Measurements from ENCODE around the gene ACSM5. TPM values are rescaled to one million over a fixed set of nuclear protein-coding genes. Genes with fewer than 3 reads are reported as not detected.

ACSM5 gene
- total RNA-seq, 1 experiment from 2014 or later, result not detected

GRCh38 chr16:20395946-20396345 is 13.4 kb upstream of the ACSM5 start:
- Histone ChIP-seq H3K4me1 (ENCODE audit: insufficient read depth, low read length, poor library complexity, severe bottlenecking) (no peaks in the 10 kb centered on the region), H3K27ac (ENCODE audit: low read depth, low read length, poor library complexity, severe bottlenecking) (no peak overlapping the region), H3K9me3 (ENCODE audit: low read depth, low read length, poor library complexity, severe bottlenecking) (no peaks in the 10 kb centered on the region), H3K4me3 (ENCODE audit: low read depth, low read length, poor library complexity, severe bottlenecking) (no peak overlapping the region), H3K27me3 (replicated peaks; ENCODE audit: insufficient read depth, low read depth, low read length, poor library complexity) (no peaks in the 10 kb centered on the region), H3K36me3 (ENCODE audit: insufficient read depth, low read length, poor library complexity, severe bottlenecking) (no peaks in the 10 kb centered on the region)
- no peak for TF ChIP-seq EZH2 (IDR thresholded peaks at IDR 0.05; ENCODE audit: borderline replicate concordance, low read depth, low read length, poor library complexity, severe bottlenecking)
- BruUV-seq (replicated peaks), result no TSS peak
- DNase-seq (ENCODE audit: low spot score), result no peak
- CTCF ChIA-PET, result no interaction called here
- intact Hi-C loops (cut with micrococcal nuclease; ENCODE audit: unreplicated experiment), result no loop called here
- POLR2A ChIA-PET (ENCODE audit: low non-redundant PET), result no interaction called here

GRCh38 chr16:20396846-20397467 is 12.4 kb upstream of the ACSM5 start:
- TF ChIP-seq EZH2 (IDR thresholded peaks at IDR 0.05; ENCODE audit: borderline replicate concordance, low read depth, low read length, poor library complexity, severe bottlenecking) (no peak), CTCF (conservative IDR thresholded peaks at IDR 0.05; ENCODE audit: low read depth, low read length) (no peak)
- ChIA-PET POLR2A (ENCODE audit: low non-redundant PET) (no interaction called here), CTCF (no interaction called here)
- intact Hi-C loops (cut with micrococcal nuclease; ENCODE audit: unreplicated experiment), result no loop called here
- no peak overlapping the region for H3K4me3 ChIP-seq (ENCODE audit: low read depth, low read length, poor library complexity, severe bottlenecking)
- H3K27me3 ChIP-seq (replicated peaks; ENCODE audit: insufficient read depth, low read depth, low read length, poor library complexity), result no peaks in the 10 kb centered on the region
- H3K36me3 ChIP-seq (ENCODE audit: insufficient read depth, low read length, poor library complexity, severe bottlenecking), result no peaks in the 10 kb centered on the region
- DNase-seq (ENCODE audit: low spot score), result no peak
- BruUV-seq (replicated peaks), result no TSS peak
- H3K9me3 ChIP-seq (ENCODE audit: low read depth, low read length, poor library complexity, severe bottlenecking), result no peaks in the 10 kb centered on the region
- no peak overlapping the region for H3K27ac ChIP-seq (ENCODE audit: low read depth, low read length, poor library complexity, severe bottlenecking)
- H3K4me1 ChIP-seq (ENCODE audit: insufficient read depth, low read length, poor library complexity, severe bottlenecking), result no peaks in the 10 kb centered on the region

- Histone ChIP-seq H3K9me3 (ENCODE audit: low read depth, low read length, poor library complexity, severe bottlenecking) (no peaks in the 10 kb centered on the region), H3K36me3 (ENCODE audit: insufficient read depth, low read length, poor library complexity, severe bottlenecking) (no peaks in the 10 kb centered on the region), H3K4me3 (ENCODE audit: low read depth, low read length, poor library complexity, severe bottlenecking) (no peak overlapping the region), H3K27ac (ENCODE audit: low read depth, low read length, poor library complexity, severe bottlenecking) (no peak overlapping the region), H3K4me1 (ENCODE audit: insufficient read depth, low read length, poor library complexity, severe bottlenecking) (no peaks in the 10 kb centered on the region), H3K27me3 (replicated peaks; ENCODE audit: insufficient read depth, low read depth, low read length, poor library complexity) (no peaks in the 10 kb centered on the region)
- no peak for DNase-seq (ENCODE audit: low spot score)
- TF ChIP-seq EZH2 (IDR thresholded peaks at IDR 0.05; ENCODE audit: borderline replicate concordance, low read depth, low read length, poor library complexity, severe bottlenecking) (no peak), CTCF (conservative IDR thresholded peaks at IDR 0.05; ENCODE audit: low read depth, low read length) (no peak)
- BruUV-seq (replicated peaks), result no TSS peak
- ChIA-PET POLR2A (ENCODE audit: low non-redundant PET) (no interaction called here), CTCF (no interaction called here)
- intact Hi-C loops (cut with micrococcal nuclease; ENCODE audit: unreplicated experiment), result no loop called here
These were observed 11.8 kb upstream of the ACSM5 start for GRCh38 chr16:20397468-20398074.

- Histone ChIP-seq H3K27ac (ENCODE audit: low read depth, low read length, poor library complexity, severe bottlenecking) (no peak overlapping the region), H3K9me3 (ENCODE audit: low read depth, low read length, poor library complexity, severe bottlenecking) (no peaks in the 10 kb centered on the region), H3K4me1 (ENCODE audit: insufficient read depth, low read length, poor library complexity, severe bottlenecking) (no peaks in the 10 kb centered on the region), H3K27me3 (replicated peaks; ENCODE audit: insufficient read depth, low read depth, low read length, poor library complexity) (no peaks in the 10 kb centered on the region), H3K4me3 (ENCODE audit: low read depth, low read length, poor library complexity, severe bottlenecking) (no peak overlapping the region), H3K36me3 (ENCODE audit: insufficient read depth, low read length, poor library complexity, severe bottlenecking) (no peaks in the 10 kb centered on the region)
- intact Hi-C loops (cut with micrococcal nuclease; ENCODE audit: unreplicated experiment), result no loop called here
- BruUV-seq (replicated peaks), result no TSS peak
- POLR2A ChIA-PET (ENCODE audit: low non-redundant PET), result no interaction called here
- CTCF ChIA-PET, result no interaction called here
- no peak for DNase-seq (ENCODE audit: low spot score)
- no peak for TF ChIP-seq CTCF (conservative IDR thresholded peaks at IDR 0.05; ENCODE audit: low read depth, low read length)
- no peak for TF ChIP-seq EZH2 (IDR thresholded peaks at IDR 0.05; ENCODE audit: borderline replicate concordance, low read depth, low read length, poor library complexity, severe bottlenecking)
These were observed 10.7 kb upstream of the ACSM5 start for GRCh38 chr16:20398603-20399002.

Data from A673 (cell line).